T-helper 1 cell treated with Interleukin-12 subunit alpha and Interleukin-12 subunit beta and Interleukin-4 antibody, amounts not matched to agents 30 ng/mL and 1 ng/mL, for 36 hours (primary cell): ENCODE results near the gene FBLN5. TPM values are rescaled to one million over a fixed set of nuclear protein-coding genes. Genes with fewer than 3 reads are reported as not detected.

Source experiments
- intact Hi-C: fragments of 100-400 bp; cut with micrococcal nuclease; formaldehyde crosslinking; loops from one replicate; pipeline ENCODE4 v1.15.1; 2024
- total RNA-seq: library from RNA; stranded (reverse); gene quantifications from 2 replicates; pipeline ENCODE4 v1.2.3, GENCODE V29; 2022

The FBLN5 gene
- total RNA-seq, 1 donor from 2014 or later: 1.5 TPM

DNA sequence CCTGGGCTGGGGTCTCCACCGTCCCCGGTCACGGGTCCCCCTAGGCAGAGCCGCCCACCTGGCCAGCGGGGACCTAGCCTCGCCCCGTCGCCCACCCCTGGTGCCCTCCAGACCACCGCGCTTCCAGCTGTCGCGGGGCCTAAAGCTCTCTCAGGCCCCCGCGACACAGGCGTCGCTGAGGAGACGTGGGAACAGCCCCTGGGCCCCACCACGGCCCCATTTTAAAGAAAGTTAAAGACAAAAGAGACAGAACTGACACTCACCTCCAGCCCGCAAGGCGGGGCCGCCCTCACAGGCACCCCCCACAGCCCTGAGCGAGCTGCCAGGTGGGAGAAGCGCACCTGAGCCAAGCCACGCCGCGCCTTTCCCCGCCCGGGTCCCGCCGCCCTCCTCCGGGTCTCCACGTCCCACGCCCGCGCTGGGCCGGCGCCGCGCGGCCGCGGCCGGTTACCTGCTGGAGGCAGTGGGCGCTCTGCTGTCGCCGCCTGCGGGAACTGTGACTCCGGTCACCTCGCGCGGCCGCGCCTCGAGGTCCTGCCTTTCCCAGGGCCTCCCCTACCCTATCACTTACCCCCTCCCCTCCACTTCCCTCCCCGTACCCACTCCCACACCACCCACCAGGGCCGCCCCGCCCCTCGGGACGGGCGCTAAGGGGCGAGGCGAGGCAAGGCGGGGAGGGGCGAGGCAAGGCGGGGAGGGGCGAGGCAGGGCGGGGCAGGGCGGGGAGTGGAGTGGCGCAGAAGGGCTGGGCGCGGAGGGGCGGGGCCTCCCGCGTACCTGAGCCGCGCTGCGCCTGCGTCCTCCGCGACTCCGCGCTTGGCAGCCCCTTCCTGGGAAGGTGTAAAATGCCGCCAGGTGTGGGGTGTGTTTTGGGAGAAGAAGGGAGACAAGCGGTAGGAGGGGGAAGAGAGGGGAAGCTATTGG, 111.3 kb downstream of the FBLN5 start:
- intact Hi-C loops: loop anchor here (1.0 to 5.0 kb wide), 5 partner anchors 31 to 326 kb away; partner anchors contain the start of genes PPP4R3A, TC2N and TRIP11

DNA sequence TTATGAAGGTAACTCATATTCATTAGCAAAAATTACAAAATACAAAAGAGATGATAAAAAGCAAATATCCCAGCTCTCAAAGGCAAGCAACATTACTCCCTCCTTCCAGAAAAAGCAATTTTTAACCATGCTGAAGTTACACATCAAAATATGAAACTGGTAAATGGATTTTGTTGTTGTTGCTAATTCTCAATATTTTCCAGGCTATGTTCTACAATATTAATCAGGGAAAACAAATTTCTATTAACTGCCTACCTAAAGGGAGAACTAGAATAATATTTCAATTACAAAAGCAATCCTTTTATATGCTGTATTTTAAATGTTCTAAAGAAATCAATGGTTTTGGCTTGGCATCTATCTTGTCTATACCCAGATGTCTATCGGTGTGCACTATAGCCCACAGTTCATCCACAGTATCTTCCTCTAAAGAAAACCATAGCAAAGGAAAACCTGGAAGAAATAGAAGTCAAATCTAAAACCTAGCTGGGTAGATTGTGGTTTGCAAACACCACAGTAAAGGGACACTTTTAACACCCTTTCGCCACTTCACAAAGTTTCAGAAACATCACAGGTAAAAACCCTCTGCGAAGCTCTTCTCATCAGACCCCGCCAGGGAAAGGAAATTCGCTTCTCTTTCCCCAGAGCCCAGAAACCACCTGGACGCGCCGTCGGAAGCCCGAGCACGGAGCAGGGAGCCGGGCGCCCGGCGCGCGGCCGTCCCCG, 112.1 kb downstream of the FBLN5 start:
- intact Hi-C loops: loop anchor here (5.0 kb wide), 1 partner anchor 183 kb away; no protein-coding TSS in a partner anchor

GRCh38 chr14:91834571-91834970, 112.9 kb downstream of the FBLN5 start:
- intact Hi-C loops: no loop called here

GRCh38 chr14:91831337-91831736, 116.2 kb downstream of the FBLN5 start:
- intact Hi-C loops: no loop called here

GRCh38 chr14:91830777-91831176, 116.7 kb downstream of the FBLN5 start:
- intact Hi-C loops: no loop called here

GRCh38 chr14:91829511-91829910, 118.0 kb downstream of the FBLN5 start:
- intact Hi-C loops: no loop called here

DNA sequence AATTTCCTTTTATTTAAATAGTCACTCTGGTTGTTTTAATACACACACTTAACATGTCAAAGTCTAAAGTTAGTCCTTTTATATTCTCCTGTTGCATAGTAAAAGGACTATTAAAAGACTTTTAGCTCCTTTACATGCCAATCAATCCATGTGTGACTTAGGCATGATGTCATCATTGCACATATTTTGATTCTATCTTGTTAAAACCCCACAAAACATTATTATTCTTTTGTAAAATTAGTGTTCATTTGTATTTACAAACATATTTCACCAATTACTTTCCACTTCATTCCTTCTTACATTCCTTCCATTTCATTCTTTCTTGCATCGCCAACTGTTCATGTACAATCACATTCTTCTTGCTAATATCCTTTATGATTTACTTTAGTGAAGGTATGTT, 119.7 kb downstream of the FBLN5 start:
- intact Hi-C loops: no loop called here

Other genes with a start within 250 kb of the FBLN5 start
- gene CATSPERB, start 215.6 kb downstream of the FBLN5 start, total RNA-seq: 13.3 and 14.9 TPM in 2 replicates
- 261 and 264 TPM in 2 replicates for gene TC2N, start 80.2 kb downstream of the FBLN5 start, total RNA-seq
- gene TRIP11, start 92.4 kb upstream of the FBLN5 start, total RNA-seq: 46.7 and 50.4 TPM in 2 replicates
- gene ATXN3, start 158.9 kb upstream of the FBLN5 start, total RNA-seq: 24.2 and 25.5 TPM in 2 replicates
- gene NDUFB1, start 174.0 kb upstream of the FBLN5 start, total RNA-seq: 103 and 107 TPM in 2 replicates
- 82.4 and 83.4 TPM in 2 replicates for gene CPSF2, start 174.3 kb upstream of the FBLN5 start, total RNA-seq